ENCODE data around the gene SEPTIN5.

SEPTIN5 gene

GRCh38 chr22:19762568-19763457 is 48.5 kb downstream of the SEPTIN5 start:
- no peak for DNase-seq

GRCh38 chr22:19763458-19764298 is 49.4 kb downstream of the SEPTIN5 start:
- DNase-seq = no peak

GRCh38 chr22:19764299-19764593 is 49.9 kb downstream of the SEPTIN5 start:
- no peak for DNase-seq

- no peak for DNase-seq
These were observed 50.6 kb downstream of the SEPTIN5 start for GRCh38 chr22:19764636-19765476.

- DNase-seq = no peak
These were observed 51.4 kb downstream of the SEPTIN5 start for GRCh38 chr22:19765477-19766239.

- DNase-seq = no peak
These were observed 51.9 kb downstream of the SEPTIN5 start for GRCh38 chr22:19766240-19766510.

- peak; percentile 71 for DNase-seq
These were observed 52.5 kb downstream of the SEPTIN5 start for GRCh38 chr22:19766511-19767426.

- no peak for DNase-seq
These were observed 53.4 kb downstream of the SEPTIN5 start for GRCh38 chr22:19767427-19768341.

GRCh38 chr22:19769393-19769715 is 55.1 kb downstream of the SEPTIN5 start:
- no peak for DNase-seq

- no peak for DNase-seq
These were observed 56.3 kb downstream of the SEPTIN5 start for GRCh38 chr22:19770349-19771220.

- DNase-seq = no peak
These were observed 58.0 kb downstream of the SEPTIN5 start for GRCh38 chr22:19772422-19772672.
